ENCODE results near the gene ARF5.

The ARF5 gene

DNA sequence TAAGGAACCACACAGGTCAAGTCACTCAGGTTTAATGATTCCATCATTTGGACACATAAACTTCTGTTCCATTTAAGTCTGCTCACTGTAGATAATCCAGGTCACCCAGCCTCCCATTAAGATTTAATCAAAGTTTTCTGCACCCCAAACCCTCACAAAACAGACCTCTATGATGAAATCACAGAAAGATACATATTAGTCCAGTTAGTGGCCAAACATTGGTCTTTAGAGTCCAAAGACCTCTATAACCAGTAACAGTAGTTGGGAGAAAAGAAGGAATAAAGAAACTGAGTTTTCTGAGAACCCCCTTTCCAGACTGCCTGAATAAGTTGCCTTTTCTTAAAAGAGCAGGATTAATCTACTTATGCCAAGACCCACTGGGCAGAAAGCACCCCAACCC is 7.6 kb upstream of the ARF5 start:
- DNase-seq (ENCODE audit: low read depth): no peak
- H3K4me3 ChIP-seq (ENCODE audit: low read depth, low read length): no peak overlapping the region
- in situ Hi-C loops (cut with HindIII; ENCODE audit: low sequenced_read_pairs): loop anchor here (25.0 kb wide), 1 partner anchor 632 kb away; no protein-coding TSS in a partner anchor
- TF ChIP-seq, protein P1, sequence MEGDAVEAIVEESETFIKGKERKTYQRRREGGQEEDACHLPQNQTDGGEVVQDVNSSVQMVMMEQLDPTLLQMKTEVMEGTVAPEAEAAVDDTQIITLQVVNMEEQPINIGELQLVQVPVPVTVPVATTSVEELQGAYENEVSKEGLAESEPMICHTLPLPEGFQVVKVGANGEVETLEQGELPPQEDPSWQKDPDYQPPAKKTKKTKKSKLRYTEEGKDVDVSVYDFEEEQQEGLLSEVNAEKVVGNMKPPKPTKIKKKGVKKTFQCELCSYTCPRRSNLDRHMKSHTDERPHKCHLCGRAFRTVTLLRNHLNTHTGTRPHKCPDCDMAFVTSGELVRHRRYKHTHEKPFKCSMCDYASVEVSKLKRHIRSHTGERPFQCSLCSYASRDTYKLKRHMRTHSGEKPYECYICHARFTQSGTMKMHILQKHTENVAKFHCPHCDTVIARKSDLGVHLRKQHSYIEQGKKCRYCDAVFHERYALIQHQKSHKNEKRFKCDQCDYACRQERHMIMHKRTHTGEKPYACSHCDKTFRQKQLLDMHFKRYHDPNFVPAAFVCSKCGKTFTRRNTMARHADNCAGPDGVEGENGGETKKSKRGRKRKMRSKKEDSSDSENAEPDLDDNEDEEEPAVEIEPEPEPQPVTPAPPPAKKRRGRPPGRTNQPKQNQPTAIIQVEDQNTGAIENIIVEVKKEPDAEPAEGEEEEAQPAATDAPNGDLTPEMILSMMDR (IDR thresholded peaks at IDR 0.05; ENCODE audit: low read depth, low read length, missing control alignments): no peak

GRCh38 chr7:127581716-127582115 is 6.5 kb upstream of the ARF5 start:
- in situ Hi-C loops (cut with HindIII; ENCODE audit: low sequenced_read_pairs): loop anchor here (25.0 kb wide), 1 partner anchor 631 kb away; no protein-coding TSS in a partner anchor
- TF ChIP-seq, protein P1 (IDR thresholded peaks at IDR 0.05; ENCODE audit: low read depth, low read length, missing control alignments): no peak
- no peak for DNase-seq (ENCODE audit: low read depth)
- no peak overlapping the region for H3K4me3 ChIP-seq (ENCODE audit: low read depth, low read length)

DNA sequence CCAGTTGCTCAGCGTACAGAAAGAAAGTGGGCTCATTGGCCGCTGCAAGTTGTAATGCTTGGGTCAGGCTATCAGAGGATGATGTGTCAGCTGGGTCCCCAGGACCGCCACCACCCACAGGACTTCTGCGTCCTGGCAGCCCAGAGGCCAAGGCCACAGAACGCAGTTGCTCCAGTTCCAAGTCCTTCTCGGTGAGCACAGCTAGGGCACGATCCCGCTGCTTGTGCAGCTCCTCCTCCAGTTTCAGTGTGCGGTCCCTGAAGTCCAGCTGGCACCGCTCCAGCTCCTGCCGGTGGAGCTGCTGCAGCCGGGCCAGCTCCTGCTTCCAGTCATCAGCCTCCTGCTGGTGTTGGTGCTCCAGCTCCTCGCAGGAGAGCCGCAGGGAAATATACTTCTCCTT is 5.8 kb upstream of the ARF5 start:
- H3K4me3 ChIP-seq (ENCODE audit: low read depth, low read length): no peak overlapping the region
- DNase-seq (ENCODE audit: low read depth): peak; percentile 78
- TF ChIP-seq, protein P1 (IDR thresholded peaks at IDR 0.05; ENCODE audit: low read depth, low read length, missing control alignments): peak; percentile 27
- in situ Hi-C loops (cut with HindIII; ENCODE audit: low sequenced_read_pairs): loop anchor here (25.0 kb wide), 1 partner anchor 630 kb away; no protein-coding TSS in a partner anchor

- TF ChIP-seq, protein P1 (IDR thresholded peaks at IDR 0.05; ENCODE audit: low read depth, low read length, missing control alignments): no peak
- in situ Hi-C loops (cut with HindIII; ENCODE audit: low sequenced_read_pairs): loop anchor here (25.0 kb wide), 1 partner anchor 628 kb away; no protein-coding TSS in a partner anchor
- H3K4me3 ChIP-seq (ENCODE audit: low read depth, low read length): peak overlapping the region; percentile 89
- no peak for DNase-seq (ENCODE audit: low read depth)
Observed at GRCh38 chr7:127584648-127585043, 3.6 kb upstream of the ARF5 start.

DNA sequence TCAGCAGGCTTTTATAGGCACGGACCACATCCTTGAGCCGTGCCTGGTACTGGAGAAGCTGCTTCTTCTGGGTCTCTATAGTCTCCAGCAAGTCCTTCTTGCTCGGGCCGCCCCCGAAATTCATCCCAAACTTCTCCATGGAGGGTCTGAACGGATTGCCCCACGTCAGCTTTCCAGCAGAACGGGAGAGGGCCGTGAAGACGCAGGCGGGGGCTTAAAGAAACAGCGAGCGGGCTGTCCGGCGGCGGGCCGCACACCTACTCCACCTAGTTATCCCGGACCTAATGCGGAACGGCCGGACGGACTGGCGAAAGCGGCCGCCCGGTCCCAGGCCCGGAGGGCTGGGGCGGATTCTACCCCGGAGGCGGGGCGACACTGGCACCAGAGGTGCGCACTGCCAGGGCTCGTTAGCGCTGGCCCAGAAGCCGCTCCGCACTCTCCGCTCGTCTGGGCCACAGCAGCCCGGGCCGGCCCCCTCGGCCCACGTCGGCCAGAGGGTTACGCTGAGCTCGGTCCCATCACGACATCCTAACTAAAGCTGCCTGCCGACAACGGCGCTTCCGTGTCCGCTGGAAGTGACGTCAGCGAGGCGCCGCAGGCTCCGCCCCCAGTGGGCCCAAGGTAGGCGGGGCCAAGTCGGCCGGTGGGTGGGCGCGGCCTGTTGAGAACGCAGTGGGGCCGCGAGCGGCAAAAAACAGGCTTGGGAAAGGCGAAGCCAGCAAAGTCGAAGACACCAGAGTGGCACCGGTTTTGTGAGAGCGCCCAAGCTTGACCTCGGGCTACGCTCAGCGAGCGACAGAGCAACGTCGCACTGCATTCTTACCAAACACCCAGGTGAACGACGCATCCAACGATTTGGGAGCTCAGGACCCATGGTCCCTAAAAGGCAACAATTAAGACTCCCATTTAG is 2.9 kb upstream of the ARF5 start, which contains the start of gene GCC1:
TSS of gene GCC1 (minus strand) at position 553 of the 910 bp plus-strand sequence. CDS start at position 139, 414 bp downstream.
- TF ChIP-seq, protein P1 (IDR thresholded peaks at IDR 0.05; ENCODE audit: low read depth, low read length, missing control alignments): no peak
- in situ Hi-C loops (cut with HindIII; ENCODE audit: low sequenced_read_pairs): loop anchor here (25.0 kb wide), 1 partner anchor 627 kb away; no protein-coding TSS in a partner anchor
- peak; percentile 55 for DNase-seq (ENCODE audit: low read depth)
- H3K4me3 ChIP-seq (ENCODE audit: low read depth, low read length): peak within 1 kb of the TSS; percentile 89

GRCh38 chr7:127586346-127586745 is 1.9 kb upstream of the ARF5 start:
- in situ Hi-C loops (cut with HindIII; ENCODE audit: low sequenced_read_pairs): loop anchor here (25.0 kb wide), 1 partner anchor 626 kb away; no protein-coding TSS in a partner anchor
- H3K4me3 ChIP-seq (ENCODE audit: low read depth, low read length): no peak overlapping the region
- no peak for DNase-seq (ENCODE audit: low read depth)
- TF ChIP-seq, protein P1 (IDR thresholded peaks at IDR 0.05; ENCODE audit: low read depth, low read length, missing control alignments): no peak
